Panc1 (cell line): ENCODE results near the gene C10orf105. TPM values are rescaled to one million over a fixed set of nuclear protein-coding genes. Genes with fewer than 3 reads are reported as not detected.
A peak's percentile ranks its signal among the peaks of the same experiment; 100 is the strongest.

Experiments used
- ATAC-seq: fragments of 200-7000 bp; cut with Tn5 transposase; 2 replicates; pipeline ENCODE4 v1.9.1; 2020; ENCODE audit warnings: mild to moderate bottlenecking, moderate library complexity
- BruUV-seq: library from RNA; stranded (reverse); fragments of 400-500 nt; replicated peaks from 2 replicates; lab custom pipeline; 2021; lab: Mats Ljungman, UMichigan
- CTCF ChIA-PET: fragments of 300-600 bp; sonication (Branson Sonifier 250); formaldehyde crosslinking; loops from one replicate; lab custom pipeline; 2022; ENCODE audit warnings: antibody characterized with exemption; lab: Charles Lee
- POLR2A ChIA-PET: fragments of 300-600 bp; sonication (Branson Sonifier 250); formaldehyde crosslinking; loops from one replicate; lab custom pipeline; 2022; ENCODE audit warnings: antibody characterized with exemption; lab: Charles Lee
- DNase-seq: peaks from one replicate; pipeline ENCODE4 v3.0.0-alpha.2; 2010; ENCODE audit warnings: low read depth, low spot score
- H3K27ac ChIP-seq: 2 replicates; pipeline ENCODE4 v1.5.1; 2011; ENCODE audit warnings: mild to moderate bottlenecking, low read length, inconsistent platforms
- H3K27me3 ChIP-seq: fragments of 200-500 bp; sonication (Bioruptor generic); 2 replicates; pipeline ENCODE4 v1.6.0; 2014; ENCODE audit warnings: low read length, inconsistent platforms; ENCODE audit not compliant: control insufficient read depth, insufficient read depth
- H3K36me3 ChIP-seq: fragments of 200-500 bp; sonication (Bioruptor generic); 2 replicates; pipeline ENCODE4 v1.5.1; 2014; ENCODE audit warnings: inconsistent platforms, mild to moderate bottlenecking, low read length, moderate library complexity; ENCODE audit not compliant: control insufficient read depth, insufficient read depth
- H3K4me1 ChIP-seq: 2 replicates; pipeline ENCODE4 v1.5.1; 2011; ENCODE audit warnings: inconsistent platforms, mild to moderate bottlenecking, low read length, moderate library complexity; ENCODE audit not compliant: control insufficient read depth, insufficient read depth
- H3K4me3 ChIP-seq, 2 experiments: 2 replicates each; pipeline ENCODE4 v1.5.1; 2011 to 2012; ENCODE audit warnings: low read depth in 2 of 2, low read length in 2 of 2, mild to moderate bottlenecking in 2 of 2, inconsistent platforms in 1 of 2, moderate library complexity in 1 of 2
- H3K9me3 ChIP-seq: fragments of 200-500 bp; sonication (Bioruptor generic); 2 replicates; pipeline ENCODE4 v1.5.1; 2014; ENCODE audit warnings: low read depth, mild to moderate bottlenecking, inconsistent platforms, low read length, moderate library complexity; ENCODE audit not compliant: control insufficient read depth, insufficient read depth
- POLR2AphosphoS5 ChIP-seq: IDR thresholded peaks from 2 replicates; pipeline ENCODE4 v1.6.1; 2012; ENCODE audit warnings: mild to moderate bottlenecking, low read depth, low read length, moderate library complexity
- SIN3A ChIP-seq: IDR thresholded peaks from 2 replicates; pipeline ENCODE4 v1.6.1; 2012; ENCODE audit warnings: low read depth, mild to moderate bottlenecking, low read length, moderate library complexity, borderline replicate concordance; ENCODE audit not compliant: insufficient read depth
- TCF7L2 ChIP-seq: IDR thresholded peaks from 2 replicates; pipeline ENCODE4 v1.6.1; 2011; ENCODE audit warnings: mild to moderate bottlenecking, low read depth, low read length, inconsistent platforms
- in situ Hi-C: cut with HindIII; loops from 2 replicates; pipeline ENCODE4 v1.10.0; 2016; ENCODE audit warnings: low sequenced_read_pairs, low pct_unique_long_range_greater_than_20kb
- intact Hi-C: fragments of 100-400 bp; cut with micrococcal nuclease; formaldehyde crosslinking; loops from one replicate; pipeline ENCODE4 v1.10.0; 2022; ENCODE audit not compliant: unreplicated experiment
- total RNA-seq: library from RNA; stranded (reverse); gene quantifications from one replicate; pipeline ENCODE4 v1.2.1, GENCODE V29; 2021; ENCODE audit not compliant: unreplicated experiment
- TF ChIP-seq, protein P1 (sequence below), 2 experiments: IDR thresholded peaks; 2 replicates each; pipeline ENCODE4 v1.6.1; 2011 to 2012; ENCODE audit warnings: low read depth in 2 of 2, control low read depth in 1 of 2, low read length in 1 of 2, mild to moderate bottlenecking in 1 of 2, moderate library complexity in 1 of 2; ENCODE audit not compliant: insufficient read depth in 1 of 2
- TF ChIP-seq, protein P2 (sequence below): fragments of 450-650 bp; IDR thresholded peaks from 2 replicates; pipeline ENCODE4 v1.5.1; 2017; ENCODE audit warnings: mild to moderate bottlenecking

C10orf105 gene
- total RNA-seq, 1 experiment from 2014 or later: not detected

DNA sequence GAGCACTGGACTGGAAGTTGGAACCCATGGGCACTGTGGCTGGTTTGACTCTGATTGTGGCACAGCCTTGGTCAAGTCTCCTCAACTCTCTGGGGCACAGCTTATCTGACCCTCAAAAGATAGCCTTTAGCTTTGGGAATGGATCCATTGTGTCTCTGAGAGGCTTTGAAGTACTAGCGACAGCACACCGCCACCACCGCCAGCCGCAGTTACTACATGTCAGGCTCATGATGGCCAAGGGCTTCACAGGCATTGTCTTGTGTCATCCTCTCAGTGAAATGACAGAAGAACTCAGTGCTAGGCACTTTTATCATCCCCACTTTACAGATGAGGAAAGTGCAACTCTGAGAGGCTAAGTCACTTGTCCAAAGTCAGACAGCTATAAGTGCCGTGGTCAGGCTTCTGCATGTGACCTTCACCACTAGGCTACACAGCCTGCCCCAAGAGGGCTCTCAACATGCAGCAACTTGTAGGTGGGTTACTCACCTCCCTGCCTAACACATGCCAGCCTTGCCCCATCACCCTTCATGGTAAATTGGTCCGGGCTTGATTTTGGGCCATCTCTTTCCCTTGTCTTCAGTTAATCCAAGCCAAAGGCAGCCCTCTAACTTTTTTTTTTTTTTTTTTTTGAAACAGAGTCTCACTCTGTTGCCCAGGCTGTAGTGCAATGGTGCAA lies 44.1 kb downstream of the C10orf105 start:
- DNase-seq (no peak), ATAC-seq (no peak)
- ChIA-PET CTCF (interaction anchor here (0.7 kb wide), 1 partner anchor 391 kb away, joined by 6 read pairs; no protein-coding TSS in a partner anchor), POLR2A (no interaction called here)
- TF ChIP-seq SIN3A (no peak), POLR2AphosphoS5 (no peak), TCF7L2 (no peak)
- TF ChIP-seq, protein P1, sequence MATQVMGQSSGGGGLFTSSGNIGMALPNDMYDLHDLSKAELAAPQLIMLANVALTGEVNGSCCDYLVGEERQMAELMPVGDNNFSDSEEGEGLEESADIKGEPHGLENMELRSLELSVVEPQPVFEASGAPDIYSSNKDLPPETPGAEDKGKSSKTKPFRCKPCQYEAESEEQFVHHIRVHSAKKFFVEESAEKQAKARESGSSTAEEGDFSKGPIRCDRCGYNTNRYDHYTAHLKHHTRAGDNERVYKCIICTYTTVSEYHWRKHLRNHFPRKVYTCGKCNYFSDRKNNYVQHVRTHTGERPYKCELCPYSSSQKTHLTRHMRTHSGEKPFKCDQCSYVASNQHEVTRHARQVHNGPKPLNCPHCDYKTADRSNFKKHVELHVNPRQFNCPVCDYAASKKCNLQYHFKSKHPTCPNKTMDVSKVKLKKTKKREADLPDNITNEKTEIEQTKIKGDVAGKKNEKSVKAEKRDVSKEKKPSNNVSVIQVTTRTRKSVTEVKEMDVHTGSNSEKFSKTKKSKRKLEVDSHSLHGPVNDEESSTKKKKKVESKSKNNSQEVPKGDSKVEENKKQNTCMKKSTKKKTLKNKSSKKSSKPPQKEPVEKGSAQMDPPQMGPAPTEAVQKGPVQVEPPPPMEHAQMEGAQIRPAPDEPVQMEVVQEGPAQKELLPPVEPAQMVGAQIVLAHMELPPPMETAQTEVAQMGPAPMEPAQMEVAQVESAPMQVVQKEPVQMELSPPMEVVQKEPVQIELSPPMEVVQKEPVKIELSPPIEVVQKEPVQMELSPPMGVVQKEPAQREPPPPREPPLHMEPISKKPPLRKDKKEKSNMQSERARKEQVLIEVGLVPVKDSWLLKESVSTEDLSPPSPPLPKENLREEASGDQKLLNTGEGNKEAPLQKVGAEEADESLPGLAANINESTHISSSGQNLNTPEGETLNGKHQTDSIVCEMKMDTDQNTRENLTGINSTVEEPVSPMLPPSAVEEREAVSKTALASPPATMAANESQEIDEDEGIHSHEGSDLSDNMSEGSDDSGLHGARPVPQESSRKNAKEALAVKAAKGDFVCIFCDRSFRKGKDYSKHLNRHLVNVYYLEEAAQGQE (IDR thresholded peaks at IDR 0.05; ENCODE audit: insufficient read depth in 1 of 2, low read depth in 2 of 2, low read length in 1 of 2): no peak
- TF ChIP-seq, protein P2, sequence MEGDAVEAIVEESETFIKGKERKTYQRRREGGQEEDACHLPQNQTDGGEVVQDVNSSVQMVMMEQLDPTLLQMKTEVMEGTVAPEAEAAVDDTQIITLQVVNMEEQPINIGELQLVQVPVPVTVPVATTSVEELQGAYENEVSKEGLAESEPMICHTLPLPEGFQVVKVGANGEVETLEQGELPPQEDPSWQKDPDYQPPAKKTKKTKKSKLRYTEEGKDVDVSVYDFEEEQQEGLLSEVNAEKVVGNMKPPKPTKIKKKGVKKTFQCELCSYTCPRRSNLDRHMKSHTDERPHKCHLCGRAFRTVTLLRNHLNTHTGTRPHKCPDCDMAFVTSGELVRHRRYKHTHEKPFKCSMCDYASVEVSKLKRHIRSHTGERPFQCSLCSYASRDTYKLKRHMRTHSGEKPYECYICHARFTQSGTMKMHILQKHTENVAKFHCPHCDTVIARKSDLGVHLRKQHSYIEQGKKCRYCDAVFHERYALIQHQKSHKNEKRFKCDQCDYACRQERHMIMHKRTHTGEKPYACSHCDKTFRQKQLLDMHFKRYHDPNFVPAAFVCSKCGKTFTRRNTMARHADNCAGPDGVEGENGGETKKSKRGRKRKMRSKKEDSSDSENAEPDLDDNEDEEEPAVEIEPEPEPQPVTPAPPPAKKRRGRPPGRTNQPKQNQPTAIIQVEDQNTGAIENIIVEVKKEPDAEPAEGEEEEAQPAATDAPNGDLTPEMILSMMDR: no peak
- Histone ChIP-seq H3K36me3 (no peaks in the 10 kb centered on the region), H3K4me3 (no peak overlapping the region), H3K27ac (no peak overlapping the region), H3K4me1 (no peaks in the 10 kb centered on the region), H3K27me3 (no peaks in the 10 kb centered on the region), H3K9me3 (no peaks in the 10 kb centered on the region)
- in situ Hi-C loops (no loop called here), intact Hi-C loops (no loop called here)
- BruUV-seq: no TSS peak

DNA sequence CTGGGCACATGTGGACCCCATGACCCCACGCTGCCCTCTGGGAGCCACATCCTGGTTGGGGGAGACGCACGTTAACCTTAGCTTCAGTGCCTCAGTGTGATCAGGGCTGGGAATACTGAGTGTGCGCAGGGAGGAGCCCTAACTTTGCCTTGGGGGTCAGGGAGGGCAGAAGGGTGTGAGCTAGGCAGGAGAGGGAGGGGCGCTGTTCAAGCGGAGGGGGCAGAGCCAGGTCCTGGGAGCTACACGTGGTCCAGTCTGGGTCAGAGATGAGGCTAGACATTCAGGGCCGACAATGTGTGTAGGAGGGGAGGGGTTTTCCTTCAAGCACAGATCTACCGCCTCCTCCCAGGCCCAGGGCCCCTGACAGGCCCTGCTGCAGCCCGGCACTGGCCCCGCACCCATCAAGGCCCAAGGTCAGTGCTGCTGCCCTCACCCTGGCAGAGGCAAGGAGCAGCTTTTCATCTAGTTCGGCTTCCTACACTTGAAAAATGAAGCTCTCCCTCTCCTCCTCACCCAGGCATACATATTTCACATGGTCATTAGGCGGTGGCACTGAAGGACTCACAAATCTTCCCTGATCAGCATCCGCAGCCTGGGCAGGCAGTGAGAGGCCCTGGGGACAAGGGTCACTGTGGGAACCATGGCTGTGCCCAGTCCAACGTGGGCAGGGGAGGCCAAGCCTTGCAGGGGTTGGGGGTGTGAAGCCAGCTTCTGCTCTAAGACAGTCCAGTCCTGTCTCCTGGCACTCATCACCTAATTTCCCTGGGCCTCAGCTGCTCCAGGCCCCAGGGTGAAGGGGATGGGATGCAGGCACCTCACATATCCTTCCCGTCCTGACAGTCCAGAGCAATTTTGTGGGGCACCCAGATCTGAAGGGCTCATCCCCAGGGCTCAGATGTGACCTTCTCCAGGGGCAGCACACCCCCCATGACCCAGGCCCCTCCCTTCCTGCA lies 47.3 kb downstream of the C10orf105 start:
- in situ Hi-C loops (no loop called here), intact Hi-C loops (no loop called here)
- Histone ChIP-seq H3K27me3 (no peaks in the 10 kb centered on the region), H3K9me3 (no peaks in the 10 kb centered on the region), H3K4me3 (no peak overlapping the region), H3K4me1 (no peaks in the 10 kb centered on the region), H3K27ac (no peak overlapping the region), H3K36me3 (no peaks in the 10 kb centered on the region)
- TF ChIP-seq TCF7L2 (no peak), SIN3A (no peak), POLR2AphosphoS5 (no peak)
- TF ChIP-seq, protein P2: no peak
- TF ChIP-seq, protein P1 (IDR thresholded peaks at IDR 0.05; ENCODE audit: insufficient read depth in 1 of 2, low read depth in 2 of 2, low read length in 1 of 2): no peak
- no TSS peak for BruUV-seq
- ATAC-seq (peak; percentile 51), DNase-seq (no peak)
- CTCF ChIA-PET: interaction anchor here (1.2 kb wide), 1 partner anchor 14 kb away, joined by 8 read pairs; no protein-coding TSS in a partner anchor
- POLR2A ChIA-PET: no interaction called here
